AG04449 (cell line): Measurements from ENCODE around the gene SEMA3B.

Source experiments
- CTCF ChIA-PET: fragments of 350-600 bp; formaldehyde crosslinking; extraction: SDS; loops from one replicate; lab custom pipeline; 2021; ENCODE audit warnings: antibody characterized with exemption; lab: Yijun Ruan, JAX
- POLR2A ChIA-PET: fragments of 400-600, 350-600 bp; formaldehyde crosslinking; extraction: SDS; loops from one replicate; lab custom pipeline; 2020; ENCODE audit warnings: antibody characterized with exemption, inconsistent platforms; lab: Yijun Ruan, JAX
- DNase-seq: peaks from one replicate; pipeline ENCODE4 v3.0.0-alpha.2; 2010; ENCODE audit warnings: low read depth, low spot score
- H3K4me3 ChIP-seq: 2 replicates; pipeline ENCODE4 v1.5.1; 2011; ENCODE audit warnings: low read depth, mild to moderate bottlenecking, control low read depth, low read length
- CTCF ChIP-seq: IDR thresholded peaks from one replicate; pipeline ENCODE4 v1.5.1; 2011; ENCODE audit warnings: mild to moderate bottlenecking, moderate library complexity, low read length, control low read depth, inconsistent platforms; ENCODE audit not compliant: insufficient read depth; ENCODE audit errors: missing control alignments

Gene SEMA3B

DNA sequence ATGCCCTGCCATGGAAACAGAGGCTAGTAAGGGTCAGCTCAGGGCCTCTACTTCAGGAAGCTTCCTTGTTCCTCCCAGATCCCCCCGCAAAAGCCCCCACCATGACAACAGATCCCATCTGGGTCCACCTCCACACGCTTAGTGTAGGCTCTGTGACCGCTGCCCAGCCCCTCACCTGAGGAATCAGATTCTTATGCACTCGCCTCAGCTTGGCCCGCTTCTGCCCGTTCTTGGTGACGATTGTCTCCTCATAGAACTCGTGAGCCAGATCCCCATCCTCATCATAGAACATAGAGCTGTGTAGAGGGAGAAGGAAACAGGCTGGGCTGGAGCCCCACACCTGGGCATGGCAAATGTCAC, 57.2 kb downstream of the SEMA3B start:
- DNase-seq, result no peak
- H3K4me3 ChIP-seq, result no peak overlapping the region
- TF ChIP-seq CTCF, result no peak
- POLR2A ChIA-PET, result no interaction called here
- CTCF ChIA-PET, result interaction anchor here (0.5 to 3.9 kb wide), 7 partner anchors 10 to 132 kb away, joined by 3 to 29 read pairs (median 4); partner anchors contain the start of genes HYAL3 and NAA80

GRCh38 chr3:50327129-50327528, 58.2 kb downstream of the SEMA3B start:
- H3K4me3 ChIP-seq, result peak overlapping the region; percentile 83
- no peak for DNase-seq
- POLR2A ChIA-PET, result interaction anchor here (0.6 to 2.2 kb wide), 4 partner anchors 9 to 63 kb away, joined by 3 to 31 read pairs (median 6); partner anchors contain the start of gene IFRD2
- TF ChIP-seq CTCF, result no peak
- CTCF ChIA-PET, result interaction anchor here (0.8 to 3.9 kb wide), 6 partner anchors 10 to 133 kb away, joined by 3 to 29 read pairs (median 6); partner anchors contain the start of genes HYAL3 and NAA80
